ENCODE measurements around the gene VAX1.

VAX1 gene

DNA sequence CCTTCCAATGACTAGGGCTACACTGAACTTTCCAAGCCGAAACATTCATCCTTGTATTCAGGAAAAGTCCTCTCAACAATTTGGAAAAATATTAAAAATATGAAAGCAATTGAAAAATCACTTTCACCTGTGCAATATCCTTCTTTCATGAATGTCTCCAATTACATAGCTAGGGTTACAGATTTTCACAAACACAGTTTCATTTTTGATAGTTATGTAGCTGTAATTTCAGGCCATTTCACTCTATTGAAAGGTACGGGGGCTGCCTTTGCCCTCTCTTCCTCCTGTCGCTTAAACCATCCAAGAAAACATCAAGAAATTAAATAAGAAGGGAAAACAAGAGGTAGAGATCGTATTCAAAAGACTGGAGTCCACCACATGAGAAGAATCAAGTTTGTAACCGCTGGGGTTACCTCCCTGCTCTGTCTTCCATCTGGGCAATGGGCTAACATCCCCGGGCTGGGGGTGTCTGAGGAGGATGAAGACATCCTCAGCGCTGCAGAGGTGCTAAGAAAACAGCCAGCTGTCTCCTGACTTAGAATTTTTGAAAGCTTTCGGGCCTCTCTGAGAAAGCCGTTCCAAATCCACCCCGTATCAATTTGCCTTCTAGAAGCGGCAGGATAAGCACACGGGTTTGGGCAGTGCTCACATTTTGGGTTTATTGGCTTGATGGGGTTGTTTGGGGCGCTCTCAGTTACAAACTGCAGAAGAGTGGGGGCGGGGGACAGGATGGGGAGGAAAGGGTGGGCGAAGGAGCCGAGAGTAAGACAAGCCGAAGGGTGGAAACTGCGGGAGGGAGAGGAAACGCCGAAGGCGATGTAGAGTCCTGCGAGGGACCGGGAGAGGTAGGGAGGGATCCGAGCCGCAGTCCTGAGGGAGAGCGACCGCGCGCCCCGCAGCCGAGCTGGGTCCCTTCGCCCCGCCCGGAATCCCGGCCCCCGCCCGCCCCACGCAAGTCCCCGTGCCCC is 24.3 kb upstream of the VAX1 start:
- H3K27ac ChIP-seq = no peak overlapping the region
- TF ChIP-seq ZFX (IDR thresholded peaks at IDR 0.05) = no peak
- TF ChIP-seq, protein P1, sequence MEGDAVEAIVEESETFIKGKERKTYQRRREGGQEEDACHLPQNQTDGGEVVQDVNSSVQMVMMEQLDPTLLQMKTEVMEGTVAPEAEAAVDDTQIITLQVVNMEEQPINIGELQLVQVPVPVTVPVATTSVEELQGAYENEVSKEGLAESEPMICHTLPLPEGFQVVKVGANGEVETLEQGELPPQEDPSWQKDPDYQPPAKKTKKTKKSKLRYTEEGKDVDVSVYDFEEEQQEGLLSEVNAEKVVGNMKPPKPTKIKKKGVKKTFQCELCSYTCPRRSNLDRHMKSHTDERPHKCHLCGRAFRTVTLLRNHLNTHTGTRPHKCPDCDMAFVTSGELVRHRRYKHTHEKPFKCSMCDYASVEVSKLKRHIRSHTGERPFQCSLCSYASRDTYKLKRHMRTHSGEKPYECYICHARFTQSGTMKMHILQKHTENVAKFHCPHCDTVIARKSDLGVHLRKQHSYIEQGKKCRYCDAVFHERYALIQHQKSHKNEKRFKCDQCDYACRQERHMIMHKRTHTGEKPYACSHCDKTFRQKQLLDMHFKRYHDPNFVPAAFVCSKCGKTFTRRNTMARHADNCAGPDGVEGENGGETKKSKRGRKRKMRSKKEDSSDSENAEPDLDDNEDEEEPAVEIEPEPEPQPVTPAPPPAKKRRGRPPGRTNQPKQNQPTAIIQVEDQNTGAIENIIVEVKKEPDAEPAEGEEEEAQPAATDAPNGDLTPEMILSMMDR (conservative IDR thresholded peaks at IDR 0.05) = no peak

DNA sequence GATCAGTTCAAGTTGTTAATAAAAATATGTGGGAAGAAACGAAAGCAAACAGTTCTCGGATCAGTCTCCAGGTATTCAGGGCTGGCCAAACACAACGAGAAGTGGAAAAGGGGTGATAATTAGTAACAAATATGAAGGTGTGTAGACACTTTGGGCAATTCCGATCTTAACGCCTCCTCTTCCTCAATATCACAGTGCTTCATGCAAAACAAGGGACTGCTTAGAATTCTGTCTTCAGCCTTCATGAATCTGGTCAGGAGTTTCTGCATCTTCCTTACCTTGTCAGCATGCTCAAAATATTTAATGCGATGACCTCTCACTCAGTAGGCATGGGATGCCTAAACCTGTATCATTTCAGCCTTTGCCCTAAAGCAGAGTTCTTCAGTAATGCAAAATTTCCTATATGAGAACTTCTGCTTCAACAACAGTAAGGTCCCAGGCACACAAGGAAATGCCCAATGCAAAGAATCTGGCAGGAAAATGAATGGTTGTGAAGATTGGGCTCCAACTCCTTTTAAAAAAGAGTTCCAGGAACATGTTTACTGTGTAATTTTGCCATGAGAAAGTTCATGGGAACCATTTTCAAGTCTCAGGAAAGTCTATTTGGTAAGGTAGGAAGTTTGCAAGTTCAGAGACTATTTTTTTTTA is 23.4 kb upstream of the VAX1 start:
- H3K27ac ChIP-seq = no peak overlapping the region
- TF ChIP-seq, protein P1 (conservative IDR thresholded peaks at IDR 0.05) = no peak
- TF ChIP-seq ZFX (IDR thresholded peaks at IDR 0.05) = no peak

DNA sequence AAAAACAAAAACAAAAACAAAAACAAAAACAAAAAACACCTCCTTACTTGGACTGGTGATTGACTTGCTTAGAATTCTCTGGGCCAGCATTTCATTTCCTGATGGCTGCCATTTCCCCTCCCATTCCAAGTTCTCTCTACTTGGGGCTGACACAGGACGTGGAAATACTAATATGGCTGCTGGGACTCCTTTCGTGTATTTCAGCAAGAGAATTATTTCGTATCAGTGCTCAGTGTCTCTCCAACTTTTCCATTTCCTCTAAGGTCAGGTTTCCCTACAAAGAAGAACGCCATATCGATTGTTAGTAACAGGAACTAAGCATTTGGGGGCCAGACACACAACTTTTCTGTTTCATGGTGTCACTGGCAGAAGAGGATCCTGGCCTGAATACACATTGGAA is 22.5 kb upstream of the VAX1 start:
- no peak overlapping the region for H3K27ac ChIP-seq
- no peak for TF ChIP-seq ZFX (IDR thresholded peaks at IDR 0.05)
- TF ChIP-seq, protein P1 (conservative IDR thresholded peaks at IDR 0.05) = no peak

DNA sequence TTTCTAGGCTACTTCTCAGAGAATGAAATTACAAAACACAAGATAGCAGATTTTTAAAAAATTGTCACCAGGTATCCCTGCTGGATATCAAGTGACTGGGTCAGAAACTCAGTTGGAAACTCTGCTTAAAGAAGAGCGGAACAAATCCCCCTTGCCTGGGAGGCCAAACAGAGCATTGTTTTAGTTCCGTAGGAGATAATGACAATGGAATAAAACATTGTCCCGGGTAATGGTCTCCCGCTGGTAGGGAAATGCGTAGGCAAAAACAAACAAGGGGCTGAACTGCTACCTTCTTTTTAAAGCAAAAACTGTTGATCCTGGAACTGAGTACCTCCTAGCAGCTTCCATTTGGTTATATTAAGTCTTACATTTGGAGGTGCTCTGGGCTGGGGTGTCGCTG is 21.3 kb upstream of the VAX1 start:
- TF ChIP-seq ZFX (IDR thresholded peaks at IDR 0.05) = no peak
- TF ChIP-seq, protein P1 (conservative IDR thresholded peaks at IDR 0.05) = no peak
- no peak overlapping the region for H3K27ac ChIP-seq

DNA sequence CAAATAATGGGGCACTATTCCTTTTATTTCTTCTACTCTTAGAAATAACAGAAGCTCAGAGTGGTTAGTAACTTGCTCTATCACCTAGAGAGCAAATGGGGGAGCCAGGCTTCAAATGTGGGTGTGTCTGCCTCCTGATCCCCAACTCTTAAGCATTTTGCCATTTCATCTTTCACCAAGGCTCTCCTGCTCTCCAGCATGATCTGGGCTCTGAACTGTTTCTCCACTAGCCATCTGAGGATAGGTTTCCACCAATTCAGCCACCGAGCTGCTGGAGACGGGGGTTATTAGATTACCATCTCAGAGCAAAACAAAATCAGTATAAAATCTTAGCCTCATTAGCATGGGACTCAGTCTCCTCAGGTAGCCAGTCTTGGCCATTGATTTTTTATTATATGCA is 20.2 kb upstream of the VAX1 start:
- TF ChIP-seq, protein P1 (conservative IDR thresholded peaks at IDR 0.05) = no peak
- no peak for TF ChIP-seq ZFX (IDR thresholded peaks at IDR 0.05)
- H3K27ac ChIP-seq = no peak overlapping the region

DNA sequence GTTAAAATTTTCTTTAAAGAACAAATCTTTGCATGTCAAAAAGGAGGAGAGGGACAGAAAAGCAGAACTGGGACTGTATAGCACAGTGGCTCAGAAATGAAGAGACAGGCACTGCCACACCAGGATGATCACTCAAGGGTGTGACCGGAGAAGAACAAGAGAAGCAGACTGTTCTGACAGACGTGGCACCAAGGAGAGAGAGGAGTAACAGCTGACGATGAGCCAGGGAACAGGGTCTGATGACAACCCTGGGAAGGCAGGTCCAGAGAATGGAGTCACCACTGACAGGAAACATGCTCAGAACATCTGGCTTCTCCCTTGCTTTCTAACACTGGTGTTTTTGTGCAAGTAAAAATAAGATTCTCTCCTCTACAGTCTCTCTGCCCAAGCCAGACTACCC is 14.6 kb upstream of the VAX1 start:
- no peak overlapping the region for H3K27ac ChIP-seq
- TF ChIP-seq, protein P1 (conservative IDR thresholded peaks at IDR 0.05) = no peak
- no peak for TF ChIP-seq ZFX (IDR thresholded peaks at IDR 0.05)

DNA sequence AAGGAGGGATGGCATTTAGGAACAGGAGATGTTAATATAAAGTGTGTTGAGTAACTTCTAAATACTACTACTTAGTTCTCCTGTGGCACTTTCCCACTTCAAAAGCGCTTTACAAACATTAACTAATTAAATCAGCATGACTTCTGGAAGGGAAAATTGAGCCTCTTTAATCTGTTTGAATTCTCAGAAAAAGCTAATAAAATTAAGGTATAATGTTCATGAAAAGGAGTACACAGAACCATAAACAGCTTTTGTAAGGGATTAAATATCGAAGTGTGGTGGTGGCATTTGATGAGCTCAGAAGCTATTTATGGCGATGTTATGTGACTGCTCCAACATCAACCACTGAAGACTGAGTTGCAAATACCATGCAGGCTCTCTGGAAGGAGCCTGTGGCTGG is 10.2 kb upstream of the VAX1 start:
- TF ChIP-seq, protein P1 (conservative IDR thresholded peaks at IDR 0.05) = no peak
- TF ChIP-seq ZFX (IDR thresholded peaks at IDR 0.05) = no peak
- no peak overlapping the region for H3K27ac ChIP-seq

All from C4-2B (cell line).